NCI-H524 (cell line): ENCODE data around the gene NELL2.
A peak's percentile ranks its signal among the peaks of the same experiment; 100 is the strongest.

ENCODE experiments used
- DNase-seq, 2 experiments: peaks; one replicate each; lab custom pipeline; 2025; lab: John Stamatoyannopoulos, UW

Gene NELL2

DNA sequence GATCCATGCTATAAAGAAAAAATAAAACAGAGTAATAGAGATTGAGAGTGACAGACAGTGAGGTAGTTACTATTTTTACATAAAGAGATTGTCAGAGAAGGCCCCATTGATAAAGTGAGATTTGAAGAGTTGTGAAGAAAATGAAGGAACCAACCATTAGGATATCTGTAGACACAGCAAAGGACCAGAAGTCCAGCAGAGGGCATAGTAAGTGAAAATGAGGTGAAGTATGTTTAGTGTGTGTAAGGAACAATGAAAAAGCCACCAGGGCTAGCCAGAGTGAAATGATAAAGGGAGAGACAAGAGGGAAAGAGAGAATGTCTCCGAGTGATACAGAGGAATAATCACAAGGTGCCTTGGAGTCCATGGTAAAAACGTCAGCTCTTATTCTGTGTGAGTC lies 411.0 kb downstream of the NELL2 start:
- peak in 1 of 2 experiments; percentile 5 for DNase-seq

GRCh38 chr12:44464180-44464579 lies 411.9 kb downstream of the NELL2 start:
- DNase-seq = no peak

DNA sequence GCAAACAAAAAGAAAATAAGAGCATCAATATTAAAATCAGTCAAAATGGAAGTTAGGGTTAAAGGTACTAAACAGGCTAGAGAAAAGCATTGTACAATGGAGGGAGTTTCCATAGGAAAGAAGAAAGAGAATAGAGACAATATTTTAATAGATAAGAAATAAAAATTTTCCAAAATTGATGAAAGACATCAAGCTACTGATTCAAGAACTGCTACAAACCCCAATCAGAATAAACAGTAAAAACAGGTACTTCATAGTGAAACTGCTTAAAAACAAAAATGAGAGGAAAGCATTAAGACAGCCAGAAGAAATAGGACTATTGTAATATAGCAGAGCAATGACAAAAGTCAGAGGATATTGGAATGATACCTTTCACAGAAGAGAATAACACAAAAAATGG lies 413.4 kb downstream of the NELL2 start:
- no peak for DNase-seq

DNA sequence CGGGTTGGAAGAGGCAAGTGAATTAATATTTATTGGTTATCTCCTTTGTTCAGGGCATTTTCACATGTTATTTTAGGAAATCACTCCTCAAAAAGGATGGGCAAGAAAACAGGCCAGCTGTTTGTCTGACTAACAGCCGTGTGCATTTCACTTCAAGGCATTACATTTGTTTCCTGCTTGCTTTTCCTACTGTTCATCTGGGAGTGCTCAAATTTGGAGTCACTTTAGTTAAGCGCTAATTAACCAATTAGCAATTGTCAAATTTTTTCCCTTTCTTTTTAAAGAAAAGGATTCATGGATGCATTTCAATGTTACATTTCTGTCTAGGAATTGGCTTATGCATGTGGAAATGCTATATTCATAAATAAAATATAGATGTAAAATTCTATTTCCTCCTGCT lies 415.9 kb downstream of the NELL2 start:
- no peak for DNase-seq

DNA sequence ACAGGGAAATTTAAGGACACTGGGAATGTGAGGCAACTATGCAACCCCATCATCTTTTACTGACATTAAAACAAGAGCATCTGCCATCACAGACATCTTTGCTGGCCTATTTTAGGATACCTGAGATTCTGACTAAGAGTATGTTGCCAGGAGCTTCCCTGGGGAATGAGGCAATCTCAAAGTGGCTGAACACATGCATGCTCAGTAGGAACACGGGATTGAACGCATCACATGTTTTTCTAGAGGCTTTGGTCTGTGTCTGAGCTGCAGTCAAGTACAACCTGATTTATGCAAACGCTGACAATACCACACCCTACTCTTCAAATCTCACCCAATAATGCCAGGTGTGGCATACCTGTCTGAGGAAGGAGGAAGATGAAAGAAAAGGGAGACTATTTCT lies 416.5 kb downstream of the NELL2 start:
- peak in 1 of 2 experiments; percentile 41 for DNase-seq
